Fibroblast of pulmonary artery (primary cell): ENCODE measurements around the gene CDH24.

ENCODE experiments used
- DNase-seq: peaks from one replicate; pipeline ENCODE4 v3.0.0-alpha.2; 2010; ENCODE audit warnings: low read depth
- H3K4me3 ChIP-seq: replicated peaks from 2 replicates; pipeline ENCODE4 v1.5.1; 2011; ENCODE audit warnings: low read depth, mild to moderate bottlenecking, control low read depth, low read length, moderate library complexity
- TF ChIP-seq, protein P1 (sequence below): IDR thresholded peaks from 2 replicates; pipeline ENCODE4 v1.5.1; 2011; ENCODE audit warnings: mild to moderate bottlenecking, control low read depth, low read length, inconsistent platforms; ENCODE audit errors: missing control alignments

The CDH24 gene

DNA sequence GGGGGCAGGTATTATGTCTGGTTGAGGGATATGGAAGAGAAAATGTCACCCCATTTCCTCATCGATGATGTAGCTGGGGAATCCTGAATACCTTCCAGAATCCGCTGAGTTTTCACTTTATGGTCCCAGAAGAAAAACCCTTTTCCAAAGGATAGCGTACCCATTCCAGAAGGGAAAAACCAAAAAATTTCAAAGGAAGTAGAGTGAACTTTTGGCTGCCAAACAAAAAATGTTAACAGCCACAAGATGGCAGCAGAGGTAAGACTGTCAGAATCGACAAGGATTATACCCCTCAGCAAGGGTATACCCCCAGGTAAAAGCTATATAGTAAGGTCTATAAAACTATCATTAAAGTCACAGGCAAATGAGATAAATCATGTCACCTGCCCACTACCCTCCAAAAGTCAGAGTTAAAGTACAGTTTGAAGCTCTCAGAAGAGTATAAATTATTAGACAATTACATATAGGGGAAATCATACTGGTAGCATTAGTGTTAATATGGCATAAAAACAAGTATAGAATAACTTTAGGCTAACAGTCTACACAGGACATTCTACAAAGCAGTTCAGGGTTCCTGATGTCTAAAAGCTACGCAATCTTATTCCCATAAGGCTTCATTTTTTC, 19.6 kb upstream of the CDH24 start:
- no peak overlapping the region for H3K4me3 ChIP-seq
- TF ChIP-seq, protein P1, sequence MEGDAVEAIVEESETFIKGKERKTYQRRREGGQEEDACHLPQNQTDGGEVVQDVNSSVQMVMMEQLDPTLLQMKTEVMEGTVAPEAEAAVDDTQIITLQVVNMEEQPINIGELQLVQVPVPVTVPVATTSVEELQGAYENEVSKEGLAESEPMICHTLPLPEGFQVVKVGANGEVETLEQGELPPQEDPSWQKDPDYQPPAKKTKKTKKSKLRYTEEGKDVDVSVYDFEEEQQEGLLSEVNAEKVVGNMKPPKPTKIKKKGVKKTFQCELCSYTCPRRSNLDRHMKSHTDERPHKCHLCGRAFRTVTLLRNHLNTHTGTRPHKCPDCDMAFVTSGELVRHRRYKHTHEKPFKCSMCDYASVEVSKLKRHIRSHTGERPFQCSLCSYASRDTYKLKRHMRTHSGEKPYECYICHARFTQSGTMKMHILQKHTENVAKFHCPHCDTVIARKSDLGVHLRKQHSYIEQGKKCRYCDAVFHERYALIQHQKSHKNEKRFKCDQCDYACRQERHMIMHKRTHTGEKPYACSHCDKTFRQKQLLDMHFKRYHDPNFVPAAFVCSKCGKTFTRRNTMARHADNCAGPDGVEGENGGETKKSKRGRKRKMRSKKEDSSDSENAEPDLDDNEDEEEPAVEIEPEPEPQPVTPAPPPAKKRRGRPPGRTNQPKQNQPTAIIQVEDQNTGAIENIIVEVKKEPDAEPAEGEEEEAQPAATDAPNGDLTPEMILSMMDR, result peak; percentile 66
- DNase-seq, result peak; percentile 53

DNA sequence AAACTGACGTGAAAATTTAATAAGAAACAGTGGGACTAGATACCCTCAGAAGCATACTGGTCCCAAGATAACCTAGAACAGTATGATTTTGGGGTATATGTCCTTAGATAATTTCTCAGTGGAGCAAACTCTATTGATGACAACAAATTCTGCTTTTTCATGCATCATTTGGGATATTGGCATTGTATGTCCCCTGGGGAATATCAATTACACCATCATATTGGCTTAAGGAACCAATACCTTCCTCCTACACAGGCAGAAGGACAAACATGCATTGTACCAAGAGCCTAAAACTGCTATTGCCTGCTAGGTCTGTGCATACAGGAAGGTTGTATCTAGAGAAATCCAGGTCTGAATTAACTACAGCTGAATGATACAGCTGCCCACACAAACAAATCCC, 17.6 kb upstream of the CDH24 start:
- no peak for DNase-seq
- H3K4me3 ChIP-seq, result no peak overlapping the region
- TF ChIP-seq, protein P1, result no peak

DNA sequence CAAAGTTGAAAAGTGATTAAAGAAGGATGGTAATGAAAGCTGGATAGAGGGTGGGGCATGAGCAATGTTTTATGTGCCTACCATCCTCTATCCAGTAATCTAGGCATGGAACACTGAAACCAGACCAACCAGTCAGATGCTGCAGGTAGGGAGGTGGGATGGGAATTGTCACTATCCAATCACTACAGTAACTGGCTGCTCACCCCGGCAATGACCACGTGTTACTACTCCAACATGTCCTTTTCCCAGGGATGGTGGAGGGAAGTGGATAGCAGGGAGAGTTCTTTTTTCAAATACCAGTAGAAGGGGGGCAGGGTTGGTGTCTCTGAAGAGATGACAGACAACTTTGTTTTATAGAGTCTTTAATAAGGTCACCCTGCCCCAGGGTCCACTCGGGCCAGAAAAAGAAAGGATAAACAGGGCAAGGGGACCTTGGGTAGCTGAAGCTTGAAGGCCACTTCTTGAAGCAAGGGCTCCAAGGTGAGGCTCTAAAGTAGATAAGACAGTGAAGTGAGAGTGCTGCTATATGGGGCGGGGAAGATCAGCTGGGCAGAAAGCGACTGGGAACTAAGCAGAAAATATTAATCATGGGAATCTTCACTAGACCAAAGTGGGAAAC, 14.7 kb upstream of the CDH24 start:
- peak overlapping the region; percentile 97 for H3K4me3 ChIP-seq
- DNase-seq, result no peak
- TF ChIP-seq, protein P1, result no peak

DNA sequence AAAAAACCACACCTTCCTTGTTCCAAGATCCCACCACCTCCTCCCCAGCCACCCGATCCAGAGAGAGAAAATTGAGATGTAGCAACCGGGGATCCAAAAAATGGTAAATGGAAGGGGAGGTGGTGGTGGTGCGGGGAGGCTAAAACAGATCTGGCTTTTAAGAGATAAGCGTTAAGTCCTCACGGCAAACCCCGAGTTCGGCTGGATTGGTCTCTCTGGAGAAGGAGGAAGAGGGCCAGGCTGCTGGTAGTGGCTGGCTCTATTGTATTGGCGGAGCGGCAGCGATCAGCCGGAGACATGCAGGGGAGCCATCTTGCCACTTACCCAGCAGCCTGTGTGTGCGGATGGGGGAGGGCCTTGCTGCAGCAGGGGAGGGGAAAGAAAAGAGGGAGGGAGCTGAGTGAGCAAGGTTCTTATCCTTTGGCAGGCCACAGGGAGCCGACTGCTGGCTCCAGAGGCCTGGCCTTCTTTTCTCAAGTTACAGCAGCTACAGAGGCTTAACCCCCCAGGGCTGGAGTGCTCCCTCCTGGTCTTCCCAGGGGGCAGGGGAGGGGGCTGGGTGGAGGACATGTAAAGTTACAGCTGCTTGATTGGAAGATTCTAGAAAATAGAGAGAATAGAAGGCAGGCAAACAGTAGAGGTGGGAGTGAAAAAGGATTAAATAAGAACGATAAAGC, 14.1 kb upstream of the CDH24 start:
- peak; percentile 95 for DNase-seq
- TF ChIP-seq, protein P1, result no peak
- H3K4me3 ChIP-seq, result peak overlapping the region; percentile 97

DNA sequence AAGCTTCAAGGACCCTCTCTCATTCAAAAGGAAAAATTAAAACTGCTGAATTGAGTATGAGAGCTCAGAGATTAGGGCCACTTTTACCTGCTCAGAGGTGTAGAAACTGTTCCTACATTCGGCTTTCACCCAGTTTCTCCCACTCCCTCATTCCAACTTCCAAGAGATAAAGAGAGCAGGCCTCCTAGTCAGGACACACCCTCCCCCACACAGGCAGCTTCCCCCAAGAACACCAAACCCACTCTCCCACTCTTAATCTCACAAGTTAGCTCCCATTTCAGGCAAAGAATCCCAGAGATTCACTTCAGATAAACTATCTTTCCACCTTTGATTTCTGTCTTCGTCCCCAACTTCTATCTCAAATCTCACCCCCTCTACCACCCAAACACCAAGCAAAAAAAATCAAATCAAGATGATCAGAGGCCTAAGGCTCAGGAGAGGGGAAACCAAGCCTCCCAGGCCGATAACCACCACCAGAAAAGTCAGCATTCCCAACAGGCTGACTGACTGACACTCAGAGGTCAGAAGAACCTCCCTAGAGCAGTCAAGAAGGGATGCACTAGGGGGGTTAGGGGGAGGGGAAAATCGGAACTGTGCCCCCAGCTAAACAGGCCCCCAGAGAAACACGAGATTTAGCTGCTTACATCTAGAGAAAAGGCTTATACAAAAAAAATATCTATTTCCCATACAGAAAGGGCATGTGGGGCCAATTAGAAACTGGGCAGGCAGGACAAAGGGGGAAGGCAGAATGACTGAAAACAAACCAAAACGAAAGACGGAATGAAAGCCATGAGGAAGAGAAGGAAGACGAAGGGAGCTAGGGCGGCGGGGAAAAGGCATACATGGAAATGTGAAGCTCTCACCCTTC, 13.2 kb upstream of the CDH24 start:
- DNase-seq, result no peak
- H3K4me3 ChIP-seq, result peak overlapping the region; percentile 97
- TF ChIP-seq, protein P1, result no peak

DNA sequence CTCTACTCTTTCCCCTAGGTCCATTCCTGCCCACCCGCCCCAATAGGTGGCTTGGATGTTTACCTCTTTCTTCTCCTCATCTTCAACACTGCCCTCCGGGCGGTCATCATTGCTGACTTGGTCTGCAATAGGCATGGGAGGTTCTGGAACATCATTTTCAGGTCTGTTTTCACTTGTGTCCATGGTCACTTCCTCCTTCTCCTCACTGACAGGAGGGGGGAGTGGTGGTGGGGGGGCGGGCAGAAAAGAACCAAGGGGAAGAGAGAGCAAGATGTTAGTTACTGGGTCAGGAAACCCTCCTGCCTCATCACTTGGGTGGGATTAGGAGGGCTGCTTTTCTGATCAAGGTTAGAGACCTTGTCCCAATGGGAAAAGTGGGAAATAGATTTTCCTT, 12.1 kb upstream of the CDH24 start:
- no peak for DNase-seq
- TF ChIP-seq, protein P1, result no peak
- H3K4me3 ChIP-seq, result no peak overlapping the region
